Measurements from ENCODE around the gene BCL3.

The BCL3 gene

DNA sequence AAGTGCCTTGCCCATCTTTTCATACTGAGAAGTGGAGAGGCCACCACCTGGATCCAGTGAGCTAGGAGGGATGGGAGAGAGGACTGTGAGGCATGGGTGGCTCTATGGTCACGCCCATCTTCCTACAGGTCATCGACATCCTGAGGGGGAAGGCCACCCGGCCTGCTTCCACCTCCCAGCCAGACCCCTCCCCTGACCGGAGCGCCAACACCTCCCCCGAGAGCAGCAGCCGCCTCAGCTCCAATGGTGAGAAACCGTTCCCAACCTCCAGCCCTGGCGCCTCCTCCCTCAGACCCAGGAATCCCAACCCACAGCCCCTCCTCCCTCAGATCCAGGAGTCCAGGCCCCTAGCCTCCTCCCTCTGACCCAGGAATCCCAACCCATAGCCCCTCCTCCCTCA is 10.1 kb downstream of the BCL3 start:
- no peak overlapping the region for H3K4me3 ChIP-seq (ENCODE audit: low read length)
- no peak for DNase-seq (ENCODE audit: low read depth)
- TF ChIP-seq, protein P1, sequence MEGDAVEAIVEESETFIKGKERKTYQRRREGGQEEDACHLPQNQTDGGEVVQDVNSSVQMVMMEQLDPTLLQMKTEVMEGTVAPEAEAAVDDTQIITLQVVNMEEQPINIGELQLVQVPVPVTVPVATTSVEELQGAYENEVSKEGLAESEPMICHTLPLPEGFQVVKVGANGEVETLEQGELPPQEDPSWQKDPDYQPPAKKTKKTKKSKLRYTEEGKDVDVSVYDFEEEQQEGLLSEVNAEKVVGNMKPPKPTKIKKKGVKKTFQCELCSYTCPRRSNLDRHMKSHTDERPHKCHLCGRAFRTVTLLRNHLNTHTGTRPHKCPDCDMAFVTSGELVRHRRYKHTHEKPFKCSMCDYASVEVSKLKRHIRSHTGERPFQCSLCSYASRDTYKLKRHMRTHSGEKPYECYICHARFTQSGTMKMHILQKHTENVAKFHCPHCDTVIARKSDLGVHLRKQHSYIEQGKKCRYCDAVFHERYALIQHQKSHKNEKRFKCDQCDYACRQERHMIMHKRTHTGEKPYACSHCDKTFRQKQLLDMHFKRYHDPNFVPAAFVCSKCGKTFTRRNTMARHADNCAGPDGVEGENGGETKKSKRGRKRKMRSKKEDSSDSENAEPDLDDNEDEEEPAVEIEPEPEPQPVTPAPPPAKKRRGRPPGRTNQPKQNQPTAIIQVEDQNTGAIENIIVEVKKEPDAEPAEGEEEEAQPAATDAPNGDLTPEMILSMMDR (IDR thresholded peaks at IDR 0.05; ENCODE audit: insufficient read depth, low read depth, low read length, missing control alignments), result no peak

DNA sequence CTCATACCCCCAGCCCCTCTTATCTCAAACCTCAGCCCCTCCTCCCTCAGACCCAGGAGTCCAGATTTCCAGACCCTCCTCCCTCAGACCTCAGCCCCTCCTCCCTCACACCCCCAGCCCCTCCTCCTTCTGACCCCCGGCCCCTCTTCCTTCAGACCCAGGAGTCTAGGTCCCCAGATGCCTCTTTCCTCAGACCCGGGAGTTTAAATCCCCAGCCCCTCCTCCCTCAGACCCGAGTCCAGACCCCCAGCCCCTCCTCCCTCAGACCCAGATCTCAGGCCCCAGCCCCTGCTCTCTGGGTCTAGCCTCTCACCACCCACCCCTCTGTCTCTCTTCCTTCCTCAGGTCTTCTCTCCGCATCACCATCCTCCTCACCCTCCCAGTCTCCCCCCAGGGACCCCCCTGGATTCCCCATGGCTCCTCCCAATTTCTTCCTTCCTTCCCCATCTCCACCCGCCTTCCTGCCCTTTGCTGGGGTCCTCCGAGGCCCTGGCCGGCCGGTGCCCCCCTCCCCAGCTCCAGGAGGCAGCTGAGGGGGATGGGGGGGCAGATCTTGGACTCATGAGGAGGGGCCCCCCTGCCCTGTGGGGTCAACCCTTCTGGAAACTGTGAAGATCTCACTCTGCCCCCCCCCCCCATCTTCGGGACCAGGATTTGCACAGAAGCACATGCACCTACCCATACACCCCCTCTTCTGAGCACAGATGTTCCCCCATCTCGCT is 10.7 kb downstream of the BCL3 start:
- DNase-seq (ENCODE audit: low read depth), result no peak
- no peak overlapping the region for H3K4me3 ChIP-seq (ENCODE audit: low read length)
- TF ChIP-seq, protein P1 (IDR thresholded peaks at IDR 0.05; ENCODE audit: insufficient read depth, low read depth, low read length, missing control alignments), result no peak

DNA sequence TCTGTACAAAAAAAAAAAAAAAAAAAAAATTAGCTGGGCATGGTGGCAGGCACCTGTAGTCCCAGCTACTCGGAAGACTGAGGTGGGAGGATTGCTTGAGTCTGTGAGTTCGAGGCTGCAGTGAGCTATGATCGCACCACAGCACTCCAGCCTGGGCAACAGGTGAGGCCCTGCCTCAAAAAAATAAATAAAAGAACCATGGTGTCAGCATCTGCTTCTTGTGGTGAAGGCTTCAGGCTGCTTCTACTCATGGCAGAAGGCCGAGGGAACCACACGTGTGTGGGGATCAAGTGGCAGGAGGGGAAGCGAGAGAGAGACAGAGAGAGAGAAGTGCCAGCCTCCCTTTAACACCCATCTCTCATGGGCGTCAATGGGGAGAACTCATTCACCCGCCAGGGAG is 13.5 kb downstream of the BCL3 start:
- DNase-seq (ENCODE audit: low read depth), result no peak
- TF ChIP-seq, protein P1 (IDR thresholded peaks at IDR 0.05; ENCODE audit: insufficient read depth, low read depth, low read length, missing control alignments), result no peak
- no peak overlapping the region for H3K4me3 ChIP-seq (ENCODE audit: low read length)

DNA sequence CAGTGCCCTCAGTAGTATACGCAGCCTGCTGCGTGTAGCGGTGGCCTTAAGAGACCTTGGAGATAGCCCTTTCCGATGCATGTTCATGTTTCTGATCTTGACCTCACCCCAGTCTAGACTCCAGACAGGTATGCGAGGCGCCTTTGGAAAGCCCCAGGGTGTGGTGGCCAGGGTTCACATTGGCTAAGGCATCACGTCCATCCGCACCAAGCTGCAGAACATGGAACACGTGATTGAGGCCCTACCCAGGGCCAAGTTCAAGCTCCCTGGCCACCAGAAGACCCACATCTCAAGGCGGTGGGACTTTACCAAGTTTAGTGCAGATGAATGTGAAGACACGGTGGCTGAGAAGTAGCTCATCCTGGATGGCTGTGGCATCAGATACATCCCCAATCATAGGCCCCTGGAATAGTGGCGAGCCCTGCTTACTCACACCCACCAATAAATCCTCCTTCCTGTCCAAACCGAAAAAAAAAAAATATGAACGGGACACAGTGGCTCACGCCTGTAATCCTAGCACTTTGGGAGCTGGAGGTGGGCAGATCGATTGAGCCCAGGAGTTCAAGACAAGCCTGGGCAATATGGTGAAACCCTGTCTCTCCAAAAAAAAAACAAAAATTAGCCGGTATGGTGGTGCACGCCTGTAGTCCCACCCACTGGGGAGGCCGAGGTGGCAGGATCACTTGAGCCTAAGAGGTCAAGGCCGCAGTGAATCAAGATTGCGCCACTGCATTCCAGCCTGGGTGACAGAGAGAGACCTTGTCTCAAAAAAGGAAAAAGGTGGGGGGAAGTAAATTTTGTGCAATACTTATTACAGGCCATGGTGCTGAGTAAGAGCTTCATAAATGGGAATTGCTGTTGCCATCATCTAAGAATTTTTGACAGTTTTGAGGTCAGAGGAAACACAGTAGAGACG is 16.8 kb downstream of the BCL3 start:
- no peak overlapping the region for H3K4me3 ChIP-seq (ENCODE audit: low read length)

DNA sequence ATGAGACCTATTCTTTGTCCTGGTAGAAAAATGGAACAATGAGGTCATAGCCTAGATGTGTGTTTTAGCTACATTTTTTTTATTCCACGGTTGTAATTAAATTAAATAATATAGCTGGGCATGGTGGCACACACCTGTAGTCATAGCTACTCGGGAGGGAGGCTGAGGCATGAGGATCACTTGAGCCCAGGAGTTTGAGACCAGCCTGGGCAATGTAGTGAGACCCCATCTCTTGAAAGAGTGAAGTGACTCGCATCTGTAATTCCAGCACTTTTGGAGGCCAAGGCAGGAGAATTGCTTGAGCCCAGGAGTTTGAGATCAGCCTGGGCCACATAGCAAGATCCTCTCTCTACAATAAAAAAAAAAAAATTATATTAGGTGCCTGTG is 17.4 kb downstream of the BCL3 start:
- TF ChIP-seq, protein P1 (IDR thresholded peaks at IDR 0.05; ENCODE audit: insufficient read depth, low read depth, low read length, missing control alignments), result no peak
- DNase-seq (ENCODE audit: low read depth), result no peak
- H3K4me3 ChIP-seq (ENCODE audit: low read length), result no peak overlapping the region

More for the DNA sequence above, 16.8 kb downstream of the BCL3 start:
- TF ChIP-seq, protein P1 (IDR thresholded peaks at IDR 0.05; ENCODE audit: insufficient read depth, low read depth, low read length, missing control alignments), result no peak
- DNase-seq (ENCODE audit: low read depth), result peak; percentile 32

DNA sequence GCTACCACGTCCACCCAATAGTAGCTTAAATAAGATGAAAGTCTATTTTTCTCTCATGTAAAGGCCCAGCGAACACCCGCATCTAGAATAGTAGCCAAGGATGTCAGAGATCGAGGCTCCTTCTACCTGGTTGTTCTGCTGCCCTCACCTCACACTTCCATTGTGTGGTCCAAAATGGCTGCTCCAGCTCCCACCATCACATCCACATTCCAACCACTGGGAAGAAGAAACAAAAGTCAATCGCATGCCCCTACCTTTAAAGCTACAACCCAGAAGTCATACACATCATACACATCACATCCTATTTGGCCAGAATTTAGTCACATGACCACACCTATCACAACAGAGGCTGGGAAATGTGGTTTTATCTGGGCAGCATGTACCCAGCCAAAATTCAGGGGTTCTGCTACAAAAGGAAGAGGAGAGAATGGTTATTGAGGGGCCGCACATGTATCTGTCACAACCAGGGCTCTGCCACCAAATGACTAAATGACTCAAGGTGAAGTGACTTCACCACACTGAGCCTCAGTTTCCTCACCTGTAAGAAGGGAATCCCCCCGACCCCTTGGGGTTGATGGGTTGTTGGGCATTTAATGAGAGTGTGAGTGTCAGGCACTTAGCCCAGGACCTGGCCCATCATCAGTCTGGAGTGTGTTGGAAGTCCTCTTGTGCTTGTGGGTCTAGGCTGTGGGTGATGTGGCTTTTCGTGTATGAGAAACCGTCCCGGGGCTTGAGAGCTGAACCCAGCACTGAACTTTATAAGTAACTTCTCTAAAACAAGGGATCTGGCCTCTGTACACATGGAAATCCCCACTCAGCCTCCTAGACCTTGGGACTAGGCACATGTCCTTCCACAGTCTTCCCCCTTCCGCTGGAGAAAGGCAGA is 19.0 kb downstream of the BCL3 start:
- no peak for DNase-seq (ENCODE audit: low read depth)
- H3K4me3 ChIP-seq (ENCODE audit: low read length), result no peak overlapping the region
- TF ChIP-seq, protein P1 (IDR thresholded peaks at IDR 0.05; ENCODE audit: insufficient read depth, low read depth, low read length, missing control alignments), result no peak

Measured in epithelial cell of esophagus (primary cell).